K562 (cell line): Measurements from ENCODE around the gene AFF2. TPM values are rescaled to one million over a fixed set of nuclear protein-coding genes. Genes with fewer than 3 reads are reported as not detected.

Experiments used
- ATAC-seq: fragments of 200-7000 bp; cut with Tn5 transposase; 3 replicates; pipeline ENCODE4 v1.9.1; 2020; ENCODE audit warnings: moderate library complexity
- BruUV-seq: library from RNA; stranded (reverse); fragments of 400-500 nt; replicated peaks from 2 replicates; lab custom pipeline; 2021; lab: Mats Ljungman, UMichigan
- CTCF ChIA-PET: fragments of 300-600 bp; formaldehyde crosslinking; extraction: SDS; loops from one replicate; lab custom pipeline; 2021; ENCODE audit warnings: low intra/inter-chr PET ratio; lab: Yijun Ruan, JAX
- POLR2A ChIA-PET: fragments of 300-600, 350-650 bp; sonication (Branson Sonifier 250); formaldehyde crosslinking; extraction: SDS; loops from one replicate; lab custom pipeline; 2021; ENCODE audit warnings: antibody characterized with exemption, inconsistent platforms; lab: Yijun Ruan, JAX
- DNase-seq, 4 experiments: peaks; one replicate each; pipeline versions ENCODE4 v3.0.0 to v3.0.0-alpha.2; 2011 to 2018; ENCODE audit warnings: low spot score in 3 of 4, mixed read lengths in 3 of 4; ENCODE audit errors: extremely low read depth in 1 of 4
- FAIRE-seq: peaks from 2 replicates; lab custom pipeline; 2011; peaks lifted over from hg19 to GRCh38; lab: Jason Lieb, UNC
- H2AFZ ChIP-seq: 2 replicates; pipeline ENCODE4 v1.6.0; 2011; ENCODE audit warnings: low read depth, low read length, control low read depth, inconsistent platforms
- H3K27ac ChIP-seq: fragments of 200-600 bp; 3 replicates; pipeline ENCODE4 v1.8.0; 2011; ENCODE audit warnings: low read depth, mild to moderate bottlenecking, control low read depth, inconsistent platforms, low read length, moderate library complexity, mixed read lengths; ENCODE audit errors: extremely low read depth
- H3K27me3 ChIP-seq, 2 experiments: fragments of 300-600 bp in 1 of 2; 2 replicates in 1 of 2; 3 replicates in 1 of 2; pipeline versions ENCODE4 v1.6.0 to v1.8.0; 2011; ENCODE audit warnings: inconsistent platforms in 2 of 2, low read length in 2 of 2, mild to moderate bottlenecking in 1 of 2, mixed read lengths in 1 of 2, moderate library complexity in 1 of 2; ENCODE audit not compliant: control insufficient read depth in 2 of 2, insufficient read depth in 2 of 2
- H3K36me3 ChIP-seq: fragments of 300-600 bp; 3 replicates; pipeline ENCODE4 v1.8.0; 2011; ENCODE audit warnings: mild to moderate bottlenecking, low read length, inconsistent platforms; ENCODE audit not compliant: control insufficient read depth, insufficient read depth
- H3K4me1 ChIP-seq, 2 experiments: fragments of 200-600 bp in 1 of 2; replicated peaks in 1 of 2; 2 replicates in 1 of 2; 3 replicates in 1 of 2; pipeline versions ENCODE4 v1.5.1 to v1.8.0; 2011; ENCODE audit warnings: inconsistent platforms in 2 of 2, low read length in 2 of 2, mild to moderate bottlenecking in 1 of 2, mixed read lengths in 1 of 2, moderate library complexity in 1 of 2; ENCODE audit not compliant: control insufficient read depth in 2 of 2, insufficient read depth in 2 of 2
- H3K4me2 ChIP-seq: 2 replicates; pipeline ENCODE4 v1.6.1; 2011; ENCODE audit warnings: low read length, control low read depth, inconsistent platforms, mixed read lengths; ENCODE audit not compliant: insufficient read depth
- H3K4me3 ChIP-seq: fragments of 200-600 bp; sonication (generic), shearing (Covaris generic); 2 replicates; pipeline ENCODE4 v1.5.1; 2016; ENCODE audit warnings: control low read depth, inconsistent platforms
- H3K79me2 ChIP-seq: fragments of 200-600 bp; 3 replicates; pipeline ENCODE4 v1.8.0; 2011; ENCODE audit warnings: low read length, inconsistent platforms; ENCODE audit not compliant: control insufficient read depth, insufficient read depth
- H3K9ac ChIP-seq, 2 experiments: 2 replicates each; pipeline versions ENCODE4 v1.6.0 to v1.6.1; 2011; ENCODE audit warnings: low read depth in 2 of 2, low read length in 2 of 2, control low read depth in 1 of 2, inconsistent platforms in 1 of 2, mild to moderate bottlenecking in 1 of 2, mixed read lengths in 1 of 2; ENCODE audit not compliant: insufficient read depth in 1 of 2
- H3K9me1 ChIP-seq: one replicate; pipeline ENCODE4 v1.6.0; 2011; ENCODE audit warnings: inconsistent platforms, mild to moderate bottlenecking, low read length, moderate library complexity; ENCODE audit not compliant: control insufficient read depth, insufficient read depth
- H3K9me3 ChIP-seq: replicated peaks from 2 replicates; pipeline ENCODE4 v1.5.1; 2011; ENCODE audit warnings: low read depth, low read length, inconsistent platforms; ENCODE audit not compliant: control insufficient read depth, insufficient read depth
- H4K20me1 ChIP-seq: replicated peaks from 2 replicates; pipeline ENCODE4 v1.6.1; 2011; ENCODE audit warnings: low read length, inconsistent platforms, mixed read lengths; ENCODE audit not compliant: control insufficient read depth, insufficient read depth
- BRF2 ChIP-seq: IDR thresholded peaks from 3 replicates; pipeline ENCODE4 v1.6.1; 2011; ENCODE audit warnings: borderline replicate concordance, mild to moderate bottlenecking; ENCODE audit not compliant: insufficient read length, insufficient read depth
- DIDO1 ChIP-seq: fragments of 450-650 bp; IDR thresholded peaks from 2 replicates; pipeline ENCODE4 v1.6.1; 2016; ENCODE audit warnings: low read depth, missing biosample characterization, missing genetic modification characterization
- ELF4 ChIP-seq: fragments of 450-650 bp; formaldehyde crosslinking; IDR thresholded peaks from 2 replicates; pipeline ENCODE4 v1.4.0; 2022; ENCODE audit warnings: missing genetic modification characterization
- ID3 ChIP-seq, 2 experiments: fragments of 250-450 bp in 1 of 2; fragments of 450-650 bp in 1 of 2; sonication (Bioruptor Pico) in 1 of 2; IDR thresholded peaks; 2 replicates each; pipeline versions ENCODE4 v1.6.1 to v1.8.0; 2016 to 2021; ENCODE audit warnings: mild to moderate bottlenecking in 2 of 2, moderate library complexity in 2 of 2, missing compliant biosample characterization in 1 of 2, missing genetic modification characterization in 1 of 2
- MIER1 ChIP-seq: fragments of 450-650 bp; IDR thresholded peaks from 2 replicates; pipeline ENCODE4 v1.6.1; 2016; ENCODE audit warnings: antibody characterized with exemption, mild to moderate bottlenecking, low read depth
- MYBL2 ChIP-seq, 2 experiments: fragments of 450-650 bp in 1 of 2; sonication (generic) in 1 of 2; formaldehyde crosslinking in 1 of 2; IDR thresholded peaks; 2 replicates each; pipeline versions ENCODE4 v1.6.1 to v1.8.1; 2017 to 2022; ENCODE audit warnings: borderline replicate concordance in 1 of 2, inconsistent platforms in 1 of 2, low read depth in 1 of 2, mild to moderate bottlenecking in 1 of 2, missing genetic modification reagents in 1 of 2, moderate library complexity in 1 of 2
- POLR2AphosphoS5 ChIP-seq: IDR thresholded peaks from 2 replicates; pipeline ENCODE4 v1.6.1; 2011; ENCODE audit warnings: mild to moderate bottlenecking, low read depth, low read length, moderate library complexity; ENCODE audit not compliant: control insufficient read depth, insufficient read depth
- PRDM10 ChIP-seq: fragments of 450-650 bp; IDR thresholded peaks from 2 replicates; pipeline ENCODE4 v1.6.1; 2018; ENCODE audit not compliant: partially characterized antibody
- SIRT6 ChIP-seq: IDR thresholded peaks from one replicate; pipeline ENCODE4 v1.6.1; 2012; ENCODE audit warnings: low read depth, mild to moderate bottlenecking, control low read depth, inconsistent platforms, low read length, moderate library complexity
- SRSF9 ChIP-seq: fragments of 200-400 bp; formaldehyde crosslinking; IDR thresholded peaks from 2 replicates; pipeline ENCODE4 v1.6.1; 2017; ENCODE audit warnings: low read depth, low read length, borderline replicate concordance
- ZNF121 ChIP-seq: sonication (generic); formaldehyde crosslinking; conservative IDR thresholded peaks from 2 replicates; pipeline ENCODE4 v1.8.0; 2022; ENCODE audit warnings: missing genetic modification reagents
- ZNF354B ChIP-seq: fragments of 250-450 bp; sonication (Bioruptor Pico); IDR thresholded peaks from 2 replicates; pipeline ENCODE4 v1.4.0; 2020
- WGBS: fragments of 100-300 bp; shearing (Covaris generic); methylation state at CpG from one replicate; pipeline ENCODE4 v1.1.6; 2016; ENCODE audit warnings: low coverage, mixed read lengths; ENCODE audit not compliant: insufficient coverage; ENCODE audit errors: missing lambda C conversion rate; 5-methylcytosine and 5-hydroxymethylcytosine counted together
- in situ Hi-C: fragments of 300-500 bp; cut with MboI; formaldehyde crosslinking; loops from 4 replicates; pipeline ENCODE4 v1.15.0; 2018; ENCODE audit warnings: inconsistent platforms, mixed read lengths
- intact Hi-C: fragments of 100-400 bp; cut with micrococcal nuclease; formaldehyde crosslinking; loops from 2 replicates; pipeline ENCODE4 v1.14.2; 2022
- polyA plus RNA-seq, 8 experiments: library from polyadenylated mRNA; depleted of rRNA in 4 of 8; stranded (reverse) in 5 of 8; unstranded in 3 of 8; fragments of >200 nt; fragmentation: Nextera tagmentation in 2 of 8; fragmentation: Illumina TruSeq in 1 of 8; extraction: Ambion mirVana in 2 of 8; extraction: Trizol in 1 of 8; gene quantifications; 2 replicates each; pipeline versions ENCODE4 v1.2.1 to v1.2.3, GENCODE V29; 2011 to 2014; ENCODE audit warnings: inconsistent platforms in 1 of 8, missing spikeins in 1 of 8
- total RNA-seq, 7 experiments: library from RNA; depleted of rRNA in 6 of 7; stranded (reverse); fragments of >200 nt in 6 of 7; fragmentation: Illumina TruSeq in 2 of 7; extraction: Trizol in 2 of 7; gene quantifications; 2 replicates each; pipeline versions ENCODE4 v1.2.1 to v1.2.3, GENCODE V29; 2011 to 2021; ENCODE audit warnings: low replicate concordance in 1 of 7

The AFF2 gene
- total and polyA plus RNA-seq, 9 of the 15 experiments (the other 6 are each of a cell fraction or from before 2014, with no cell fraction given), result 0.01 to 0.20 (median 0.07) TPM

GRCh38 chrX:148854306-148854705, 353.9 kb downstream of the AFF2 start:
- WGBS, result 0% methylated on average over 3 of the region's 4 CpGs
- H3K27ac ChIP-seq, result no peak overlapping the region
- no peak for TF ChIP-seq ELF4 (CRISPR knock-in tag)
- no peak for TF ChIP-seq MYBL2 (IDR thresholded peaks at IDR 0.05; ENCODE audit: low read depth)
- TF ChIP-seq MYBL2 (CRISPR knock-in tag; IDR thresholded peaks at IDR 0.05; ENCODE audit: borderline replicate concordance), result no peak
- no peak for TF ChIP-seq DIDO1 (tag)
- TF ChIP-seq PRDM10, result no peak
- TF ChIP-seq ZNF121 (CRISPR knock-in tag), result no peak
- TF ChIP-seq MIER1, result no peak
- no peak for TF ChIP-seq ID3 (CRISPR knock-in tag; IDR thresholded peaks at IDR 0.05)
- no peak for TF ChIP-seq ID3 (tag; IDR thresholded peaks at IDR 0.05)
- TF ChIP-seq SRSF9, result no peak
- TF ChIP-seq BRF2, result no peak
- TF ChIP-seq POLR2AphosphoS5, result no peak
- no peak for TF ChIP-seq SIRT6
- TF ChIP-seq ZNF354B (CRISPR knock-in tag), result no peak
- FAIRE-seq, result no peak
- no peaks in the 10 kb centered on the region for H3K9me3 ChIP-seq
- in situ Hi-C loops, result no loop called here
- H3K79me2 ChIP-seq, result no peaks in the 10 kb centered on the region
- ChIA-PET CTCF (no interaction called here), POLR2A (no interaction called here)
- no peak overlapping the region for H3K4me2 ChIP-seq
- no peak for DNase-seq
- no TSS peak for BruUV-seq
- no peaks in the 10 kb centered on the region for H3K36me3 ChIP-seq
- H3K27me3 ChIP-seq, result no peaks in the 10 kb centered on the region
- no peak overlapping the region for H3K9ac ChIP-seq
- no peaks in the 10 kb centered on the region for H3K4me1 ChIP-seq
- intact Hi-C loops, result no loop called here
- H4K20me1 ChIP-seq, result no peaks in the 10 kb centered on the region
- no peak for ATAC-seq
- no peak overlapping the region for H2AFZ ChIP-seq
- no peaks in the 10 kb centered on the region for H3K9me1 ChIP-seq
- no peak overlapping the region for H3K4me3 ChIP-seq
